Fibroblast of the conjunctiva (primary cell): Measurements from ENCODE around the gene CHM.
"Not testable (repeated sequence)": the region's sequence is repeated elsewhere in the genome, so short reads cannot be mapped to it uniquely, and the experiment has no call there.

Source experiments
- DNase-seq: peaks from one replicate; pipeline ENCODE4 v3.0.0-alpha.2; 2010; ENCODE audit warnings: low read depth

CHM gene, protein sequence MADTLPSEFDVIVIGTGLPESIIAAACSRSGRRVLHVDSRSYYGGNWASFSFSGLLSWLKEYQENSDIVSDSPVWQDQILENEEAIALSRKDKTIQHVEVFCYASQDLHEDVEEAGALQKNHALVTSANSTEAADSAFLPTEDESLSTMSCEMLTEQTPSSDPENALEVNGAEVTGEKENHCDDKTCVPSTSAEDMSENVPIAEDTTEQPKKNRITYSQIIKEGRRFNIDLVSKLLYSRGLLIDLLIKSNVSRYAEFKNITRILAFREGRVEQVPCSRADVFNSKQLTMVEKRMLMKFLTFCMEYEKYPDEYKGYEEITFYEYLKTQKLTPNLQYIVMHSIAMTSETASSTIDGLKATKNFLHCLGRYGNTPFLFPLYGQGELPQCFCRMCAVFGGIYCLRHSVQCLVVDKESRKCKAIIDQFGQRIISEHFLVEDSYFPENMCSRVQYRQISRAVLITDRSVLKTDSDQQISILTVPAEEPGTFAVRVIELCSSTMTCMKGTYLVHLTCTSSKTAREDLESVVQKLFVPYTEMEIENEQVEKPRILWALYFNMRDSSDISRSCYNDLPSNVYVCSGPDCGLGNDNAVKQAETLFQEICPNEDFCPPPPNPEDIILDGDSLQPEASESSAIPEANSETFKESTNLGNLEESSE

DNA sequence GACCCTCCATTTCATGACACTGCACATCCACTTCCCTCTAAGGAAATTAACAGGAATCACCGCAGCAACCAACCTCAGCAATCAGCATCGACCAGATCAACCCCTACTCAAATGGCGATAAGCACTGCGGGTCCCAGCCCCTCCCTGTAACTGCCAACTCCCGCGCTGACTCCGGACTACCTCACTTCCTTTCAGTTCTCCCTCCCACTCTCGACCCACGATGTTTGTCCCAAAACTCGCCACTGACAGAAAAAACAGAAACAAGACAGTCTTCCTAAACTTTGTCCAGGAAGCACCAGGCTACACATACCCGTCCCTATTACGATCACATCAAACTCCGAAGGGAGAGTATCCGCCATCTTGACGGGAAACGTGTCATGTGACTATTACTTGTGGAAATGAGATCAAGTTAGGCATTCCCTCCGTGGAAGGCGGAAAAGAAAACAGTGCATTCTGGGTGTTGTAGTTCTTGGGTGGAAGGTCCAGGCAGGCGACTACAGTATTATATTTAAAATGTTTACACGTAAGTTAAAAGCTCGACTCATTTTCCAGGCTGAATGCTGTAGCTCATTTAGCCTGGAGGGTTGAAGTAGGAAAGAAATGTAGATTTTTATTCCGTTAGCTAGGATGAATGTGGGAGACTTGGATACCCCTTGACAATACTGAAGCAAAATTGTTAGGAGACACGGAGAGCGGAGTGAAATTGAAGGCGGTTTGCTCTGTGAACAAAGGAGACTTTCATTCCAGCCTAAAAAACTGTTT lies at the start of gene CHM:
Gene CHM, minus strand, starts transcription at position 385 of the 762 bp plus-strand sequence. Its CDS starts 26 bp downstream, at position 359.
- DNase-seq: peak; percentile 71

DNA sequence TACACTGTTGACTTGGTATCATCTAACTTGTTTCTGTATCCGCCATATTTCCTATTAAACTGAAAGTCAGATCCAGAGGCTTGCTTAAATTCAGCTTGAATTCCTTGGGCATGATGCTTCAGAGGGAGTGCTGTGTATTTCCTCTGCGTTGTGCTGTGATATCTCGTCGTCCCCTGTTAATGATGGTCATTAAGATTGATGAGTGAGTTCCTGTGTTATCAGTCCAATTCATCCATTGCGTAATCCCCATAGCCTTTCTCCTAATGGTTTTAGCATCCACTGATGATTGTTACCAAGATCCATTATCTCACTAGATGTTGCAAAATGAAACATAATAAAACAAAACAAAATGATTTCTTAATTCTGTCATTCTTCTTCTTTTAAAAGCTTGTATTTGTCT lies 31.3 kb upstream of the CHM start:
- no peak for DNase-seq

GRCh38 chrX:86066998-86067397 lies 19.6 kb upstream of the CHM start:
- DNase-seq: no peak

DNA sequence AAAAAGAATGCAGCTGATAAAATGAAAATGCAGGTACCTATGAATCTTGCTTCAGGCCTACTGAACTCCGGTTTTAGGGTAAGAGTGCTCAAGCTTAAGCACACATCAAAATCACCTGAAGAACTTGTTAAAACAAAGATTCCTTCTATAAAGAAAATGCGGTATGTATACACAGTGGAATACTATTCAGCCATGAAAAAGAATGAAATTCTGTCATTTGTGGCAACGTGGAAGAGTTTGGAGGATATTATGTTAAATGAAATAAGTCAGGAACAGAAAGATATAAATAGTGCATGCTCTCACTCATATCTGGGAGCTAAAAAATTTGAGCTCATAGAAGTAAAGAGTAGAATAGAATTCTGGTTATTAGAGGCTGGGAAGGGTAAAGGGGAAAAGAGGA lies 14.0 kb upstream of the CHM start:
- no peak for DNase-seq

DNA sequence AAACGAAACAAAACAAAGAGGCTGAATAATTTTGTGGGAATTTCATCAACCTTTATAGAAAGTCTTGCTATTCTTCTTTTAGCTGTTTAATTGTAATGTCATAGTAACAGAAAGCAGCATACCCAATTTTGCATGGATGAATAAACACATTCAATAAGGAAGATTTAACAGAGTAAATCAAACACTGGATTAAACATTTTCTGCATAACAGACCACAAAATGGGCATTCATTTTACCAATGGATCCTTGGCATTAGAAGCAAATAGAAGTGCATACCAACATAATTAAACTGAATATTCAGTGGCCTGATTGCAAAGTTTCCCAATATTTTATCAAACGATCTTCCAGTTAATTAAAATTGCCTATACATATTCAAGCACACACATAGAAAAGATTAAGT lies 4.4 kb upstream of the CHM start:
- DNase-seq: no peak

- DNase-seq: no peak
Measured at GRCh38 chrX:86047936-86048280, 550 bp upstream of the CHM start.

GRCh38 chrX:86044216-86044615 lies 3.1 kb downstream of the CHM start:
- no peak for DNase-seq

GRCh38 chrX:86039625-86040568 lies 7.5 kb downstream of the CHM start:
- no peak for DNase-seq

GRCh38 chrX:86033385-86033784 lies 14.0 kb downstream of the CHM start:
- DNase-seq: no peak

DNA sequence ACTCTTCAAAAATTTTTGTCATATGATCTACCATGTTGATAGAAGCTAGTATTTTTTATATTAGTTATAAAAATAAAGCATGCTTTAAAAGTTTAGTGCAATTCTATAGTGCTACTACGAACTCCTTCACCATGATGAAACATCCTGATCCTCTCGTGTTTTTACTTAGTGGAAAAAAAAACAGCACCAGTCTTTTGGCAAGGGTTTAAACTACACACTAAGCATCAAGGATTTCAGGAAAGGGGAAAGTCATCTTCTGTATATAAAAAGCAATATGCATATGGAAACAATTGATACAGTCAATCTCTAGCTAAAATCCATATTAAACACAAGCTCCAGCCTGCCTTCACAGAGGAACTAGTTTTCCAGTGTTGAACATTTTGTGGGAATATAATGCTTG lies 18.7 kb downstream of the CHM start:
- DNase-seq: peak; percentile 27

DNA sequence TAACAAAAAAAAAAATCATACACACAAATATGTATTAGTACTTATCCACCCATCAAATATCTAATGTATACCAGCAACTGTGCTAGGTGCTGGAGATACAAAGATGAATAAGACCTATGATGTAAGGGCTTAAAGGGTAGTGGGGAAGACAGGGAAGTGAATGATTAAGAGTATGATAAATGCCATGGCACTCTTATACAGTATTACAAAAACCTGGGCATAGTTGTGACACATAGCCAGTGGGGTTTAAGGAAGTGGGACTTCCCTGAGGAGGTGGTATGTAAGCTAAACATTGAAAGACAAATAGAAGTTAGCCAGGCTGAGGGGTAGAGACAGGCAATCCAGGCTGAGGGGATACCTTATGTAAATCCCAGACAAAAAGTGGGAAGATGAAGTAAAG lies 23.5 kb downstream of the CHM start:
- no peak for DNase-seq

DNA sequence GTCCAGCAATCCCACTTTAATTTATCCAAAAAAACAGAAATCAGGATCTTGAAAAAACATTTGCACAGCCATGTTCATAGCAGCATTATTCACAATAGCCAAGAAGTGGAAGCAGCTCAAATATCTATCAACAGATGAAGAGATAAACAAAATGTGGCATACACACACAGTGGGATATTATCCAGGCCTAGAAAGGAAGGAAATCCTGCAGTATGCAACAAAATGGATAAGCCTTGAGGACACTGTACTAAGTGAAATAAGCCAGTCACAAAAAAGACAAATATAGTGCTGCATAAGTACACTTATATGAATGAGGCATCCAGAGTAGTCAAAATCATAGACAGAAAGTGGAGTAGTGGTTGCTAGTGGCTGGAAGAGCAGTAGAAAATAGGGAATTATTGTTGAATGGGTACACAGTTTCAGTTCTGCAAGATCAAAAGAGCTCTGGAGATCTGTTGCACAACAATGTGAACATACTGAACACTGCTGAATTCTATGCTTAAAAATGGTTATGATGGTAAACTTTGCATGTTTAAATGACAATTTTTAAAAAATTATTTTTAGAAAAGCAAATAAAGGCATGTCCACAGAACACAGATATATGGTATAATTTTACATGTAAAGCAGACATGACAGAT lies 25.6 kb downstream of the CHM start:
- DNase-seq: no peak

GRCh38 chrX:86016139-86016538 lies 31.2 kb downstream of the CHM start:
- no peak for DNase-seq

- DNase-seq: not testable (repeated sequence)
Measured at GRCh38 chrX:86014959-86015358, 32.4 kb downstream of the CHM start.

GRCh38 chrX:86014421-86014820 lies 32.9 kb downstream of the CHM start:
- DNase-seq: no peak

GRCh38 chrX:86013792-86014191 lies 33.6 kb downstream of the CHM start:
- DNase-seq: no peak

- no peak for DNase-seq
Measured at GRCh38 chrX:86012188-86012587, 35.2 kb downstream of the CHM start.

GRCh38 chrX:86009803-86010202 lies 37.6 kb downstream of the CHM start:
- DNase-seq: not testable (repeated sequence)

GRCh38 chrX:86007891-86008290 lies 39.5 kb downstream of the CHM start:
- DNase-seq: not testable (repeated sequence)

DNA sequence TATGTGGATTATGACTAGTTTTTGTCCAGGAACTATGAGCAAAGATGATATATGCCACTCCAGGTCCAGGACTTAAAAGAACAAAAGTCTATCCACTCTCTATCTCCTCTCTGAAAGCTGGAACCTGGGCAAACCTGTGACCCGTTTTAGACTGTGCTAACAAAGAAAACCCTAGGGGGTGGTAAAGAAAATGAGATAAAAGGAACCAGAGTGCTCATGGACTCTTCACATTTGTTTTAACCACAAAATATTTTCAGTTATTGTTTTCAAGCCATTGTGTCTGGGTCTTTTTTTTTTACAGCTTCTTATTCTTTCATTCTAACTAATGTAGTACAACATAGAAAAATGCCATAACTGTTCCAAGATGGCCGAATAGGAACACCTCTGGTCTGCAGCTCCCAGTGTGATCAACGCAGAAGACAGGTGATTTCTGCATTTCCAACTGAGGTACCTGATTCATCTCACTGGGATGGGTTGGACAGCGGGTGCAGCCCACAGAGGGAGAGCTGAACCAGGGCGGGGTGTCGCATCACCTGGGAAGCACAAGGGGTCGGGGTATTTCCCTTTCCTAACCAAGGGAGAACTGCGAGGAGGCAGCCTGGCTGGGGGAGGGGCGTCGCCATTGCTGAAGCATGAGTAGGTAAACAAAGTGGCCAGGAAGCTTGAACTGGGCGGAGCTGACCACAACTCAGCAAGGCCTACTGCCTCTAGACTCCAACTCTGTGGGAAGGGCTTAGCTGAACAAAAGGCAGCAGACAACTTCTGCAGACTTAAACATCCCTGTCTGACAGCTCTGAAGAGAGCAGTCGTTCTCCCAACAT lies 45.1 kb downstream of the CHM start:
- no peak for DNase-seq
